ENCODE measurements around the gene ARMCX4. TPM values are rescaled to one million over a fixed set of nuclear protein-coding genes. Genes with fewer than 3 reads are reported as not detected.
A peak's percentile ranks its signal among the peaks of the same experiment; 100 is the strongest.

ARMCX4 gene
- total RNA-seq, 2 donors from 2014 or later: 15.5 to 20.4 TPM

DNA sequence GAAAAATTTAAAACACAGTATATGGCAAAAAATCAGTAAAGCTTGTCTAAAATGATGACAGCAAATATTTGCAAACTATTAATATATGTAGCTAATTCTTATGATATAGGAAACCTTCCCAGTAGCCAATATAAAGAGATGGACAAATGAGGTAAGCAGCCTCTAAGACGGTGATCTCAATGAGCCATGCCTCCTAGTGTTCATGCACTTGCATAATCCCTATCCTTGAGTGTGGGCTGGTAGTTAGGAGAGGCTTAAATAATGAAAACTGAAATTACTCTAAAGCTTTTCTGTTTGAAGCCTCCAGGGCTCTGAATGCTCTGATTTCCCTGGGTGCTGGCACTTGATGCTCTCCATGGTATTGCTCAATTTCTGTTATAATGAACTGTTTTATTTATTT is 24.6 kb upstream of the ARMCX4 start:
- WGBS, 2 experiments (ENCODE audit: insufficient coverage in 1 of 2, insufficient read length in 1 of 2): 86% methylated on average over 1 of the region's 1 CpG; no CpG with 5 or more reads in 1 of the 2 experiments
- Histone ChIP-seq H3K4me1 (ENCODE audit: control insufficient read depth, insufficient read depth, low read length) (no peaks in the 10 kb centered on the region), H3K4me3 (ENCODE audit: low read length) (no peak overlapping the region), H3K9ac (ENCODE audit: extremely low read depth, low read length, poor library complexity, severe bottlenecking) (no peak overlapping the region), H3K27ac (ENCODE audit: low read depth, low read length) (no peak overlapping the region), H3K27me3 (ENCODE audit: control insufficient read depth, insufficient read depth, low read length, poor library complexity, severe bottlenecking) (no peaks in the 10 kb centered on the region), H3K36me3 (ENCODE audit: control insufficient read depth, insufficient read depth, low read length) (no peaks in the 10 kb centered on the region), H3K9me3 (ENCODE audit: control insufficient read depth, low read length) (no peaks in the 10 kb centered on the region)
- Mint-ChIP-seq H3K4me1 (no peaks in the 10 kb centered on the region), H3K27ac (no peak overlapping the region), H3K9me3 (peaks cover 25% of the 10 kb centered on the region), H3K36me3 (ENCODE audit: low read depth) (peaks cover 17% of the 10 kb centered on the region), H3K27me3 (ENCODE audit: insufficient read depth) (no peaks in the 10 kb centered on the region), H3K4me3 (no peak overlapping the region)
- no peak for DNase-seq
- TF ChIP-seq, protein P1, sequence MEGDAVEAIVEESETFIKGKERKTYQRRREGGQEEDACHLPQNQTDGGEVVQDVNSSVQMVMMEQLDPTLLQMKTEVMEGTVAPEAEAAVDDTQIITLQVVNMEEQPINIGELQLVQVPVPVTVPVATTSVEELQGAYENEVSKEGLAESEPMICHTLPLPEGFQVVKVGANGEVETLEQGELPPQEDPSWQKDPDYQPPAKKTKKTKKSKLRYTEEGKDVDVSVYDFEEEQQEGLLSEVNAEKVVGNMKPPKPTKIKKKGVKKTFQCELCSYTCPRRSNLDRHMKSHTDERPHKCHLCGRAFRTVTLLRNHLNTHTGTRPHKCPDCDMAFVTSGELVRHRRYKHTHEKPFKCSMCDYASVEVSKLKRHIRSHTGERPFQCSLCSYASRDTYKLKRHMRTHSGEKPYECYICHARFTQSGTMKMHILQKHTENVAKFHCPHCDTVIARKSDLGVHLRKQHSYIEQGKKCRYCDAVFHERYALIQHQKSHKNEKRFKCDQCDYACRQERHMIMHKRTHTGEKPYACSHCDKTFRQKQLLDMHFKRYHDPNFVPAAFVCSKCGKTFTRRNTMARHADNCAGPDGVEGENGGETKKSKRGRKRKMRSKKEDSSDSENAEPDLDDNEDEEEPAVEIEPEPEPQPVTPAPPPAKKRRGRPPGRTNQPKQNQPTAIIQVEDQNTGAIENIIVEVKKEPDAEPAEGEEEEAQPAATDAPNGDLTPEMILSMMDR (conservative IDR thresholded peaks at IDR 0.05): peak; percentile 16

DNA sequence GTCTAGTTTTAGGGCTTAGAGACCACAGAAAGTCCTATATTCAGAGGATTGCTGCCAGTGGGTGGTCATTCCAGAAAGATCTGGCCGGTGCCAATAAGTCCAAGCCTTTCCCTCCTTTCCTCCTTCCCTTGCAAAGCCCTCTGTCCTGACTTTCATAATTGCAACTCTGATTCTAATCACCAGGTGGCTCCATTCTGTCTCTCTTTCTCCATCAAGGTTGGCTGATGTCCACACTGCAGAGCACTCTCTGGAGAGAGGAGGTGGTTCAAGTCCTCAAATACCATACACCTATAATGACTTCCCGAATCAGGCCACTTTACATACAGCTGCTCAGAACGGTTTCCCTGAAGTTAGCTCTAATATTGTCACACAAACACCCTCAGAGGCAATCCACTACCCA is 22.4 kb upstream of the ARMCX4 start:
- no peaks in the 10 kb centered on the region for H3K4me1 ChIP-seq (ENCODE audit: control insufficient read depth, insufficient read depth, low read length)
- no peak overlapping the region for H3K9ac ChIP-seq (ENCODE audit: extremely low read depth, low read length, poor library complexity, severe bottlenecking)
- H3K9me3 ChIP-seq (ENCODE audit: control insufficient read depth, low read length): no peaks in the 10 kb centered on the region
- H3K4me3 ChIP-seq (ENCODE audit: low read length): no peak overlapping the region
- Mint-ChIP-seq H3K4me1 (no peaks in the 10 kb centered on the region), H3K27ac (no peak overlapping the region), H3K9me3 (peaks cover 34% of the 10 kb centered on the region), H3K27me3 (ENCODE audit: insufficient read depth) (no peaks in the 10 kb centered on the region), H3K36me3 (ENCODE audit: low read depth) (peaks cover 11% of the 10 kb centered on the region), H3K4me3 (no peak overlapping the region)
- H3K36me3 ChIP-seq (ENCODE audit: control insufficient read depth, insufficient read depth, low read length): no peaks in the 10 kb centered on the region
- H3K27me3 ChIP-seq (ENCODE audit: control insufficient read depth, insufficient read depth, low read length, poor library complexity, severe bottlenecking): no peaks in the 10 kb centered on the region
- no peak for DNase-seq
- H3K27ac ChIP-seq (ENCODE audit: low read depth, low read length): no peak overlapping the region
- TF ChIP-seq, protein P1 (conservative IDR thresholded peaks at IDR 0.05): peak; percentile 51
- 88 to 100% methylated on average over 1 to 3 of the region's 3 CpGs for WGBS, 2 experiments (ENCODE audit: insufficient coverage in 1 of 2, insufficient read length in 1 of 2)

DNA sequence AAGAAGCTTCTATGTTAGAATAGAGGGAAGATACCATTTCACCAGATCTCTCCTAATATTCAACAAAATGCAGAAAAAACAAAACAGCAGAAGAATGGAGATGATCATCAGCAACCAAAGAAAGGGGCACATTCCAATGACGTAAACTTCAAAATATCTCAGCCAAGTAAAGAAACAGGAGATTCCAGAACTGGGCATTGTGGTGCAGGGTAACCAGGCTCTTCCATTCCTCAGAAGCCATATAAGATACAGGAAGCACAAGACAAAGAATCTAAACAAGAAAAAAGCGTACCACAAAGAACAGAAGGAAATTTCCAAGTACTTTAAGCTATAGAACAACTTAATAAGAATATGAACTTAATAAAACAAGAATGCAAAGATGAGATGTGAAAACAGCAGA is 6.9 kb upstream of the ARMCX4 start:
- no peak overlapping the region for H3K9ac ChIP-seq (ENCODE audit: extremely low read depth, low read length, poor library complexity, severe bottlenecking)
- 86% methylated on average over 1 of the region's 2 CpGs; no CpG with 5 or more reads in 1 of the 2 experiments for WGBS, 2 experiments (ENCODE audit: insufficient coverage in 1 of 2, insufficient read length in 1 of 2)
- no peak overlapping the region for H3K4me3 Mint-ChIP-seq
- H3K9me3 ChIP-seq (ENCODE audit: control insufficient read depth, low read length): no peaks in the 10 kb centered on the region
- no peak overlapping the region for H3K4me3 ChIP-seq (ENCODE audit: low read length)
- H3K27ac Mint-ChIP-seq: no peak overlapping the region
- TF ChIP-seq, protein P1 (conservative IDR thresholded peaks at IDR 0.05): no peak
- H3K27ac ChIP-seq (ENCODE audit: low read depth, low read length): no peak overlapping the region
- no peaks in the 10 kb centered on the region for H3K4me1 ChIP-seq (ENCODE audit: control insufficient read depth, insufficient read depth, low read length)
- no peaks in the 10 kb centered on the region for H3K27me3 Mint-ChIP-seq (ENCODE audit: insufficient read depth)
- DNase-seq: no peak
- H3K36me3 ChIP-seq (ENCODE audit: control insufficient read depth, insufficient read depth, low read length): no peaks in the 10 kb centered on the region
- H3K4me1 Mint-ChIP-seq: no peaks in the 10 kb centered on the region
- peaks cover 13% of the 10 kb centered on the region for H3K9me3 Mint-ChIP-seq
- no peaks in the 10 kb centered on the region for H3K27me3 ChIP-seq (ENCODE audit: control insufficient read depth, insufficient read depth, low read length, poor library complexity, severe bottlenecking)
- no peaks in the 10 kb centered on the region for H3K36me3 Mint-ChIP-seq (ENCODE audit: low read depth)
